A549 treated with RU486 at 1 μM for 4 hours (cell line): ENCODE data around the gene BBX. TPM values are rescaled to one million over a fixed set of nuclear protein-coding genes. Genes with fewer than 3 reads are reported as not detected.

ENCODE experiments used
- total RNA-seq: library from RNA; stranded (reverse); fragments of 200-300 nt; extraction: Qiagen RNA extraction; gene quantifications from 5 replicates; pipeline ENCODE4 v1.2.3, GENCODE V29; 2022; ENCODE audit warnings: low read depth

The BBX gene
- total RNA-seq = 9.3 to 21.5 TPM (median 20.4 TPM) in 5 replicates

DNA sequence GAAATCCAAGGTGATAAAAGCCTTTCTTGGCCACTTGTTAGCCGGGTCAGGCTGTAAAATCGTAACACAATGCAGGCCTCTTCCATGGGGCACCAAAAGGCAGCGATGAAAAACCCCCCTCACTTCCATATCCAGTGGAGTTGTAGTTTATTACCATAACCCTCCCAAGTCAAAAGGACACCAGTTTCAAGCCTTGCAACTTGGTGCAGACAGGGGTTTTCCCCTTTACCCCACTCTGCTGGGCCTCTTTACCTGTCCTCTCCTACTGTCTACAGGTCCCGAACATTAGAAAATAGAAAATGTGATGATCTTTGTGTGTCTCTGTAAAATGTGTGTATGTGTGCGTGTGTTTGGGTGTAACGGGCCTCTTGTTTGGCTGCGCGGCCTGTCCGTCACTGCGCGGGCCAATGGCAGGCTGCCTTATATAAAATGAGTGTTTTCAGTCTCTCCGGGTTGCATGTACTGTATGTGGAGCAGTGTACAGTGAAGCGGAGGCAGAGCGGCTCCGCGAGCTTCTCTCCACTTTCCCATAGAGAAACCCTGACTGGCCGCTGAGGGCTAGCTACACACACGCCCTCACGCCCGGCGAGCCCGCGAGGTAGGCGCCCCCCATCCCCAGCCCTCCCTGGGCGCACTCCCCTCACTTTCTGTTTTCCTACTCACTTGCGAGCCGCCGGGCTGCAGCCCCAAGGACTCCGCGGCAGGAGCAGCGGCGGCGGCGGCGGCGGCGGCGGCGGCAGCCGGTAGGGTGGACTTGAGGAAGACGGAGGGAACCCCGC lies at the start of gene BBX:
Gene BBX, plus strand, starts transcription at position 453 of the 779 bp plus-strand sequence. CDS start 187,499 bp downstream, outside the sequence.

Other genes starting within 250 kb of the BBX start
- not detected in 5 replicates for gene CCDC54, start 145.5 kb upstream of the BBX start, total RNA-seq